GM12878 (cell line): ENCODE data around the gene HELZ. TPM values are rescaled to one million over a fixed set of nuclear protein-coding genes. Genes with fewer than 3 reads are reported as not detected.

Experiments
- DPF2 ChIP-seq: fragments of 450-650 bp; IDR thresholded peaks from 2 replicates; pipeline ENCODE4 v1.6.1; 2017; ENCODE audit warnings: mild to moderate bottlenecking
- PAX5 ChIP-seq: IDR thresholded peaks from 2 replicates; pipeline ENCODE4 v1.6.1; 2011; ENCODE audit warnings: low read depth, low read length, borderline replicate concordance
- STAT3 ChIP-seq: IDR thresholded peaks from 2 replicates; pipeline ENCODE4 v1.6.1; 2011; ENCODE audit warnings: low read depth, low read length, improper control_type of control experiment
- YBX1 ChIP-seq: fragments of 450-650 bp; IDR thresholded peaks from 2 replicates; pipeline ENCODE4 v1.6.1; 2016; ENCODE audit warnings: antibody characterized with exemption
- ZNF687 ChIP-seq: fragments of 450-650 bp; IDR thresholded peaks from 2 replicates; pipeline ENCODE4 v1.6.1; 2017; ENCODE audit warnings: mild to moderate bottlenecking, moderate library complexity
- ZZZ3 ChIP-seq: IDR thresholded peaks from 2 replicates; pipeline ENCODE4 v1.6.1; 2011; ENCODE audit warnings: low read depth; ENCODE audit not compliant: control insufficient read depth, insufficient read length
- polyA plus RNA-seq, 11 experiments: library from polyadenylated mRNA; depleted of rRNA in 4 of 11; unstranded in 6 of 11; stranded (reverse) in 5 of 11; fragments of >200 nt; fragmentation: Nextera tagmentation in 4 of 11; fragmentation: Illumina TruSeq in 1 of 11; extraction: Ambion mirVana in 4 of 11; extraction: Trizol in 1 of 11; gene quantifications; 1 replicate in 1 of 11; 2 replicates in 10 of 11; pipeline versions ENCODE4 v1.2.1 to v1.2.3, GENCODE V29; 2011 to 2016; ENCODE audit warnings: inconsistent platforms in 2 of 11, missing spikeins in 2 of 11, low read depth in 1 of 11
- small RNA-seq: library from RNA; depleted of rRNA; stranded (forward); fragments of <200 nt; gene quantifications from one replicate; pipeline ENCODE3, GENCODE V24; 2014
- total RNA-seq, 4 experiments: library from RNA; depleted of rRNA in 3 of 4; stranded (reverse); fragments of >200 nt in 3 of 4; fragmentation: Illumina TruSeq in 1 of 4; extraction: Trizol in 1 of 4; gene quantifications; 2 replicates each; pipeline versions ENCODE4 v1.2.1 to v1.2.3, GENCODE V29; 2013 to 2021

Gene HELZ
- total and polyA plus RNA-seq, 10 of the 15 experiments (the other 5 are each of a cell fraction or from before 2014, with no cell fraction given), result 1.5 to 36.8 (median 19.1) TPM

GRCh38 chr17:67021196-67021595, 223.8 kb downstream of the HELZ start (continued):
- no peak for TF ChIP-seq ZZZ3
- TF ChIP-seq STAT3, result no peak
- TF ChIP-seq PAX5, result no peak
- no peak for TF ChIP-seq DPF2
- TF ChIP-seq YBX1, result no peak
- no peak for TF ChIP-seq ZNF687

Small RNA genes within 50 kb of the gene (small RNA-seq; reads per million reads assigned to genes)
- gene AC007448.1 (not detected), gene RF00393 (not detected), gene RNA5SP447 (not detected)

Other genes starting within 250 kb of the HELZ start
- 0.49 TPM in 1 of 2 replicates, not detected in the other for gene CACNG1, start 200.6 kb downstream of the HELZ start, total RNA-seq (2014; rRNA removed)
- not detected in 2 replicates for gene CACNG1, start 200.6 kb downstream of the HELZ start, total RNA-seq (2014; rRNA removed; fragmentation: Illumina TruSeq; extraction: Trizol)
- not detected in 2 replicates for gene CACNG1, start 200.6 kb downstream of the HELZ start, total RNA-seq (2021)
- not detected in 2 replicates for gene CACNG1, start 200.6 kb downstream of the HELZ start, polyA plus RNA-seq (2011; rRNA removed)
- not detected in 2 replicates for gene CACNG1, start 200.6 kb downstream of the HELZ start, polyA plus RNA-seq (2014; fragmentation: Illumina TruSeq; extraction: Trizol)
- not detected for gene CACNG1, start 200.6 kb downstream of the HELZ start, polyA plus RNA-seq (2014; fragmentation: Nextera tagmentation; extraction: Ambion mirVana)
- gene CACNG1, start 200.6 kb downstream of the HELZ start, polyA plus RNA-seq (2014; rRNA removed), result not detected in 2 replicates
- gene CACNG1, start 200.6 kb downstream of the HELZ start, polyA plus RNA-seq (2016; fragmentation: Nextera tagmentation; extraction: Ambion mirVana), result not detected
- 19.8 and 21.4 TPM in 2 replicates for gene PSMD12, start 121.4 kb upstream of the HELZ start, total RNA-seq (2014; rRNA removed)
- gene PSMD12, start 121.4 kb upstream of the HELZ start, total RNA-seq (2014; rRNA removed; fragmentation: Illumina TruSeq; extraction: Trizol), result 36.2 and 37.3 TPM in 2 replicates
- gene PSMD12, start 121.4 kb upstream of the HELZ start, total RNA-seq (2021), result 51.5 and 53.5 TPM in 2 replicates
- gene PSMD12, start 121.4 kb upstream of the HELZ start, polyA plus RNA-seq (2011; rRNA removed), result 44.0 and 59.3 TPM in 2 replicates
- gene PSMD12, start 121.4 kb upstream of the HELZ start, polyA plus RNA-seq (2014; fragmentation: Illumina TruSeq; extraction: Trizol), result 88.0 and 105 TPM in 2 replicates
- 10 to 100 TPM; 21.2 to 33.0 TPM for gene PSMD12, start 121.4 kb upstream of the HELZ start, polyA plus RNA-seq (2014; fragmentation: Nextera tagmentation; extraction: Ambion mirVana)
- 48.0 and 50.9 TPM in 2 replicates for gene PSMD12, start 121.4 kb upstream of the HELZ start, polyA plus RNA-seq (2014; rRNA removed)
- gene PSMD12, start 121.4 kb upstream of the HELZ start, polyA plus RNA-seq (2016; fragmentation: Nextera tagmentation; extraction: Ambion mirVana), result 100 to 1,000 TPM; 139 to 149 TPM
- gene PITPNC1, start 132.1 kb upstream of the HELZ start, total RNA-seq (2014; rRNA removed), result 29.3 and 36.0 TPM in 2 replicates
- gene PITPNC1, start 132.1 kb upstream of the HELZ start, total RNA-seq (2014; rRNA removed; fragmentation: Illumina TruSeq; extraction: Trizol), result 56.0 and 59.8 TPM in 2 replicates
- gene PITPNC1, start 132.1 kb upstream of the HELZ start, total RNA-seq (2021), result 57.1 and 62.4 TPM in 2 replicates
- gene PITPNC1, start 132.1 kb upstream of the HELZ start, polyA plus RNA-seq (2011; rRNA removed), result 56.1 and 71.0 TPM in 2 replicates
- gene PITPNC1, start 132.1 kb upstream of the HELZ start, polyA plus RNA-seq (2014; fragmentation: Illumina TruSeq; extraction: Trizol), result 60.9 and 84.9 TPM in 2 replicates
- 10 to 100 TPM; 12.2 to 24.6 TPM for gene PITPNC1, start 132.1 kb upstream of the HELZ start, polyA plus RNA-seq (2014; fragmentation: Nextera tagmentation; extraction: Ambion mirVana)
- gene PITPNC1, start 132.1 kb upstream of the HELZ start, polyA plus RNA-seq (2014; rRNA removed), result 27.0 and 27.2 TPM in 2 replicates
- 10 to 100 TPM; 44.0 to 50.6 TPM for gene PITPNC1, start 132.1 kb upstream of the HELZ start, polyA plus RNA-seq (2016; fragmentation: Nextera tagmentation; extraction: Ambion mirVana)